GM12801 (cell line): ENCODE measurements around the gene RAB6A.

ENCODE experiments used
- TF ChIP-seq, protein P1 (sequence below): IDR thresholded peaks from one replicate; pipeline ENCODE4 v1.5.1; 2011; ENCODE audit warnings: control low read depth; ENCODE audit not compliant: insufficient read length; ENCODE audit errors: extremely low read depth

RAB6A gene

DNA sequence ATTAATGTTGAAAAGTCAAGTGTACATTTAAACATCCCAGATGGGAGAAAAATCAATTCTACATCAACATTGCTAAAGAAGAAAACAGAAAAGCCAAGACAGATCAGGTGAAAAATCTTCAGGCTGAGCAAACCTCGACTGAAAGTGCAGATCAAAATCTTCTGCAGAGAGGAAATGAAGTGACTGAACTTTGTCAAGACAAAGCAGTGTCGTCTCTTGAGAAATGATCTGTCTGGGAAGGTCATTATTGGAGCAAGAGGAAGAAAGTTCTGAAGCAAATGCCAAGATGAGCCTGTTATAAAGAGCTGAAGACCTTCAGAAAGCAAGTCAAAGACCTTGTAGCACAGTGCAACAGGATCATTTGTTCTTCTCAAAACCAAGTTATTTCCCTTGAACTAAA, 120.3 kb downstream of the RAB6A start:
- TF ChIP-seq, protein P1, sequence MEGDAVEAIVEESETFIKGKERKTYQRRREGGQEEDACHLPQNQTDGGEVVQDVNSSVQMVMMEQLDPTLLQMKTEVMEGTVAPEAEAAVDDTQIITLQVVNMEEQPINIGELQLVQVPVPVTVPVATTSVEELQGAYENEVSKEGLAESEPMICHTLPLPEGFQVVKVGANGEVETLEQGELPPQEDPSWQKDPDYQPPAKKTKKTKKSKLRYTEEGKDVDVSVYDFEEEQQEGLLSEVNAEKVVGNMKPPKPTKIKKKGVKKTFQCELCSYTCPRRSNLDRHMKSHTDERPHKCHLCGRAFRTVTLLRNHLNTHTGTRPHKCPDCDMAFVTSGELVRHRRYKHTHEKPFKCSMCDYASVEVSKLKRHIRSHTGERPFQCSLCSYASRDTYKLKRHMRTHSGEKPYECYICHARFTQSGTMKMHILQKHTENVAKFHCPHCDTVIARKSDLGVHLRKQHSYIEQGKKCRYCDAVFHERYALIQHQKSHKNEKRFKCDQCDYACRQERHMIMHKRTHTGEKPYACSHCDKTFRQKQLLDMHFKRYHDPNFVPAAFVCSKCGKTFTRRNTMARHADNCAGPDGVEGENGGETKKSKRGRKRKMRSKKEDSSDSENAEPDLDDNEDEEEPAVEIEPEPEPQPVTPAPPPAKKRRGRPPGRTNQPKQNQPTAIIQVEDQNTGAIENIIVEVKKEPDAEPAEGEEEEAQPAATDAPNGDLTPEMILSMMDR, result no peak

DNA sequence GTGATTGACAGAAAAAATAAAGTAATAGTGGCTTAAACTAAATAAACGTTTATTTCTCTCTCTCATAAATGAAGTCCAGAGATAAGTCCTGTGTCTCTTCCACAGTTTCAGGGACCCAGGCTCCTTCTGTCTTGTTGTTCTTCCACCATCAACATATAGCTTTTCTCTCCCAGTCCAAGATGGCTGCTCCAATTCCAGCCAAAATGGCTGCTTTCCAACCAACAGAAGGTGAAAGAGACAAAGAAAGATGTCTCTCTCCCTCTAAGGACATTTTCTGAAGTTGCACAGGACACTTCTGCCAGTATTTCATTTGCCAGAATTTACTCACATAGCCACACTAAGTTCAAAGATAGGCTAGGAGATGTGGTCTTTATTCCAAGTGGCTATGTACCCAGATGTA, 123.9 kb downstream of the RAB6A start:
- TF ChIP-seq, protein P1, result no peak

DNA sequence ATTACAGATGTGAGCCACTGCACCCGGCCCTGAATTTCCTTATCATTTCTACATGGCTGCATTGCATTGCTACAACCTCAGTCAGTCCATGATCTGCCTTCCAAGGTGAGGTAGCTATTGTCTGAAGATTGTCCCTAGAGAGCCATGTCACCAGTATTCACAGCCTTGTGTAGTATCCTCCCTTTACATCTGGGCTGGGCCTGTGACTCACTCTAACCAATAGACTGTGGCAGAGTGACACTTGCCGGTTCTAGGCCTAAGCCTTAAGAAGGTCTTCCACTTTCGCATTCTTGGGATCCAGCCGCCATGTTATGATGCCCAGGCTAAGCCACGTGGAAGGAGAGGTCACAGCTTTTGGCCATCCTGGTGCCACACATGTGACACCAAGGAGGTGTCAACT, 124.6 kb downstream of the RAB6A start:
- TF ChIP-seq, protein P1, result no peak

DNA sequence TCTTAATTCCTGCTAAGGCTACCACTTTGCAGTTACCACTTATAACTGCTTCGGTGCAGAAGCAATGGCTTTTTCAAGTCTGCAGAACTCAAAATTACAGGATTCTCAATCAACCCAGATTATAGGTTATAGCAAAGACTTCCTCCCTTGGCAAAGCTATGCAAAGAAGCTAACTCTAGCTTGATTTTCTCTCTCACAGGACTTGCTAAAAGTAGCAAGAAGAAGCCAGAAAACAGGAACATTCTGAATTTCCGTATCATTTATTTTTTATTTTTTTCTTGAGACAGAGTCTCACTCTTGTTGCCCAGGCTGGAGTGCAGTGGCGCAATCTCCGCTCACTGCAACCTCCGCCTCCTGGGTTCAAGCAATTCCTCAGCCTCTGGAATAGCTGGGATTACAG, 125.2 kb downstream of the RAB6A start:
- TF ChIP-seq, protein P1, result no peak

DNA sequence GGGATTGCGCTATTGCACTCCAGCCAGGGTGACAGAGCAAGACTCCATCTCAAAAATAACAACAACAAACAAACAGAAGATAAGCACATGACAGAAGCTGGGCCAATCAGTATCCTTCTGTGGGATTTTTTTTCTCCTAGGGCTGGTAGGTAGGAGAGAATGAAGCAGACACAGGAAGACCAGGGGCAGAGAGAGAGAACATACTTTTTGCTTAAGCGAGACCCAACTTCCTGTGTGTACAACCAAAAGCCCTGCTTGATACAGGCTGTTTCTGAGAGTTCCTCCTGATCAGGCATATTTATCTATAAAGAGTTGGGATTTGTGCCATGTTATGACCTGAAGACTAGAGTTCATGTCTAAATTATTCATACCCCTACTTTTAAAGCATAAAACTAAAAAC, 126.9 kb downstream of the RAB6A start:
- TF ChIP-seq, protein P1, result no peak

DNA sequence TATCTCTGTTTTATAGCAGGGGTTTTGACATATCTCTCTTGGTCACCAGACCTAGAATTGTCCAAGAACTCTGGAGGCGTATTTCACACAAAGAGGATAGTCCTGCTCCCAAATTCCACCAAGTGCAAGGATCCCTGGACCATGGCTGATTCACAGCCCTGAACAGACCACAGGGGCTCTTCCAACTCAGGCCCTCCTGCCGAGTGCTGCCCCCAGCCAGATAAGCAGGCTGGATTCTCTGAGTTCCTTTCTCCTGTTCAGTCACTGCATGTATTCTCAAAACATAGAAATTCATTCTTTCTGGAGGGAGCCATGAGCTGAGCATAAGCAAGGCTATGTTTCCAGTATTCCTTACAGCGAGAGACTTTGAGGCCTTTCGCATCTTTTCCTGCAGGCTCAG, 127.9 kb downstream of the RAB6A start:
- TF ChIP-seq, protein P1, result no peak

DNA sequence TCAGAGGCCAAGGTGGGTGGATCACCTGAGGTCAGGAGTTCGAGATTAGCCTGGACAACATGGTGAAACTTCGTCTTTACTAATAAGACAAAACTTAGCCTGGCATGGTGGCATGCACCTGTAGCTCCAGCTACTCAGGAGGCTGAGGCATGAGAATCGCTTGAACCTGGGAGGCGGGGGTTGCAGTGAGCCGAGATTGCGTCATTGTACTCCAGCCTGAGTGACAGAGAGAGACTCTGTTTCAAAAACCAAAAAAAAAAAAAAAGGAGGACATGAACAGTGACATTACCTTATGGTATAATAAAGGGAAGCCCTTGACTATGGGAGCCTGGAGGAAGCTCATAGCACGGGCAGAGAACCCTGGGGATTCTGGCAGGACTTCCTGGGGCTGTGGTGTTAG, 131.0 kb downstream of the RAB6A start:
- TF ChIP-seq, protein P1, result no peak
